Measurements from ENCODE around the gene SLC25A29. TPM values are rescaled to one million over a fixed set of nuclear protein-coding genes. Genes with fewer than 3 reads are reported as not detected.
A peak's percentile ranks its signal among the peaks of the same experiment; 100 is the strongest.

SLC25A29 gene
- total RNA-seq, 1 experiment from 2014 or later, result 179 TPM

DNA sequence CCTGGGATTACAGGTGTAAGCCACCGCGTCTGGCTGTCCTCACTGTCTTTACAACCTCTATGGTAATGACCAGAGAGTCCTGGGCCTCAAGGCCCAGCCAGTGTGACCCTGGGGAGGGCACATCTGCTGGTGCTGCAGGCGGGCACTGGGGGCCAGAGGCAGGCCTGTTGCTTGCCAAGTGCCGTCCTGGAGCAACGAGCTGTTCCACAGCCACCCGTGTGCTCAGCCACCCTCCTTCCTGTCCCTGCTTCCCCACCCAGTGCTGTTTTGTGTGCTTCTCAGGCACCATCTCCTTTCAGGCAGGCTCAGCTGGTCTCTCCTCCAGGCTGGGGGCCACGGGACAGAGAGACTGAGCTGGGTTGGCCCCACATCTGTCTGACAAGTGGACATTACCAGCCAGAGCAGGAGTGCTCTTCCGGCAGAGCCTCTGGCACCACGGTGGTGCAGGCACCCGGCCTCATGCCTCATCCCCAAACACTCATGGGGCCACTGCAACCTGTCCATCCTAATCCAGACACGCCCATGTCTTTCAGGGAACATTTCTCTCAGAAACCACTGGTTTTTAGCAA is 25.9 kb upstream of the SLC25A29 start (continued):
- TF ChIP-seq, protein P1, sequence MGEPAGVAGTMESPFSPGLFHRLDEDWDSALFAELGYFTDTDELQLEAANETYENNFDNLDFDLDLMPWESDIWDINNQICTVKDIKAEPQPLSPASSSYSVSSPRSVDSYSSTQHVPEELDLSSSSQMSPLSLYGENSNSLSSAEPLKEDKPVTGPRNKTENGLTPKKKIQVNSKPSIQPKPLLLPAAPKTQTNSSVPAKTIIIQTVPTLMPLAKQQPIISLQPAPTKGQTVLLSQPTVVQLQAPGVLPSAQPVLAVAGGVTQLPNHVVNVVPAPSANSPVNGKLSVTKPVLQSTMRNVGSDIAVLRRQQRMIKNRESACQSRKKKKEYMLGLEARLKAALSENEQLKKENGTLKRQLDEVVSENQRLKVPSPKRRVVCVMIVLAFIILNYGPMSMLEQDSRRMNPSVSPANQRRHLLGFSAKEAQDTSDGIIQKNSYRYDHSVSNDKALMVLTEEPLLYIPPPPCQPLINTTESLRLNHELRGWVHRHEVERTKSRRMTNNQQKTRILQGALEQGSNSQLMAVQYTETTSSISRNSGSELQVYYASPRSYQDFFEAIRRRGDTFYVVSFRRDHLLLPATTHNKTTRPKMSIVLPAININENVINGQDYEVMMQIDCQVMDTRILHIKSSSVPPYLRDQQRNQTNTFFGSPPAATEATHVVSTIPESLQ (CRISPR knock-in tag; IDR thresholded peaks at IDR 0.05), result no peak
- TF ChIP-seq HMGXB4 (CRISPR knock-in tag; IDR thresholded peaks at IDR 0.05), result no peak
- no peak for TF ChIP-seq GRHL2 (CRISPR knock-in tag; IDR thresholded peaks at IDR 0.05; ENCODE audit: insufficient replicate concordance, severe bottlenecking)
- TF ChIP-seq, protein P2, sequence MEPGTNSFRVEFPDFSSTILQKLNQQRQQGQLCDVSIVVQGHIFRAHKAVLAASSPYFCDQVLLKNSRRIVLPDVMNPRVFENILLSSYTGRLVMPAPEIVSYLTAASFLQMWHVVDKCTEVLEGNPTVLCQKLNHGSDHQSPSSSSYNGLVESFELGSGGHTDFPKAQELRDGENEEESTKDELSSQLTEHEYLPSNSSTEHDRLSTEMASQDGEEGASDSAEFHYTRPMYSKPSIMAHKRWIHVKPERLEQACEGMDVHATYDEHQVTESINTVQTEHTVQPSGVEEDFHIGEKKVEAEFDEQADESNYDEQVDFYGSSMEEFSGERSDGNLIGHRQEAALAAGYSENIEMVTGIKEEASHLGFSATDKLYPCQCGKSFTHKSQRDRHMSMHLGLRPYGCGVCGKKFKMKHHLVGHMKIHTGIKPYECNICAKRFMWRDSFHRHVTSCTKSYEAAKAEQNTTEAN (CRISPR knock-in tag; IDR thresholded peaks at IDR 0.05), result no peak
- no peak for TF ChIP-seq FOXP1 (CRISPR knock-in tag; IDR thresholded peaks at IDR 0.05; ENCODE audit: borderline replicate concordance)
- no peak for TF ChIP-seq CREM (CRISPR knock-in tag; IDR thresholded peaks at IDR 0.05)
- TF ChIP-seq PREB (CRISPR knock-in tag; IDR thresholded peaks at IDR 0.05; ENCODE audit: borderline replicate concordance), result no peak
- TF ChIP-seq KAT7 (CRISPR knock-in tag; IDR thresholded peaks at IDR 0.05; ENCODE audit: borderline replicate concordance), result no peak
- no peak for TF ChIP-seq EMX1 (CRISPR knock-in tag; IDR thresholded peaks at IDR 0.05)

DNA sequence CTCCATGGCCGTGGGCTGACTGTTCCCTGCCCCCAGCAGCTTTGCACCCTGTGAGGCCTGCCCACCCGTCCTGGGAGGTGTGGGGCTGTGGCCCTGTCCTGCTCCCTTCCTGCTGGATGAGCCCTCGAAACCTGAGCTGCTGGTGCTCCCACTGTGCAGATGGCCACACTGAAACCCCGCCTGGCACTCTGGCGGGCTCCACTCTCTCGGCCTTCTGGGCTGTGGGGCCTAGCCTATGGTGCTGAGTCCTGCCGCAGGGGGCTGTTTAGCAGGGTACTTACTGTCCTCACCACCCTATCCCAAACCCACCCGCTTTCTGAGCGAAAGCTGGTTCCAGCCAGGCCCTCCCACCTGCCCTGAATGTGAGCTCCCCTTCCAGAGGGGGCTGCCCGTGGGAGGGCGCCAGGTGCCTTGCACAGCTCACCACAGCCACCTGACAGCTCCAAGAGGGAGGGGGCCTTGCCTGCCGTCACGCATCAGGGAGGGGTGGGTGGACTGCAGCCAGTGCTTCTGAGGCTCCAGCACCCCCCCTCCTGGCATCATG is 24.2 kb upstream of the SLC25A29 start:
- Mint-ChIP-seq H3K27ac (no peak overlapping the region), H3K9me3 (no peaks in the 10 kb centered on the region), H3K4me3 (no peak overlapping the region), H3K4me1 (no peaks in the 10 kb centered on the region), H3K27me3 (ENCODE audit: low read depth) (no peaks in the 10 kb centered on the region), H3K36me3 (peaks cover 7% of the 10 kb centered on the region; the same call in 1 of the 2 replicates)
- no peak for DNase-seq (ENCODE audit: low spot score)
- POLR2A ChIA-PET, result interaction anchor here (0.6 to 0.7 kb wide), 2 partner anchors 26 to 77 kb away, joined by 3 read pairs; no protein-coding TSS in a partner anchor
- TF ChIP-seq, protein P2 (CRISPR knock-in tag; IDR thresholded peaks at IDR 0.05), result no peak
- TF ChIP-seq RELA (CRISPR knock-in tag; IDR thresholded peaks at IDR 0.05; ENCODE audit: borderline replicate concordance) (no peak), ZSCAN18 (CRISPR knock-in tag; IDR thresholded peaks at IDR 0.05) (no peak), EMX1 (CRISPR knock-in tag; IDR thresholded peaks at IDR 0.05) (no peak), SP1 (CRISPR knock-in tag; conservative IDR thresholded peaks at IDR 0.05) (no peak), JAZF1 (CRISPR knock-in tag; IDR thresholded peaks at IDR 0.05) (no peak), GRHL2 (CRISPR knock-in tag; IDR thresholded peaks at IDR 0.05; ENCODE audit: insufficient replicate concordance, severe bottlenecking) (no peak), GABPB1 (CRISPR knock-in tag; IDR thresholded peaks at IDR 0.05) (no peak), ZNF416 (CRISPR knock-in tag; IDR thresholded peaks at IDR 0.05) (no peak), TCF7 (CRISPR knock-in tag; IDR thresholded peaks at IDR 0.05; ENCODE audit: low read depth) (no peak), CBFB (CRISPR knock-in tag; IDR thresholded peaks at IDR 0.05; ENCODE audit: low read depth) (no peak)
- ATAC-seq, result peak; percentile 12; the same call in 1 of the 2 replicates
- CTCF ChIA-PET, result interaction anchor here (0.5 to 1.3 kb wide), 6 partner anchors 11 to 47 kb away, joined by 3 to 6 read pairs (median 4); no protein-coding TSS in a partner anchor
